ENCODE measurements around the gene RNF31. TPM values are rescaled to one million over a fixed set of nuclear protein-coding genes. Genes with fewer than 3 reads are reported as not detected.
"Not testable (repeated sequence)": the region's sequence is repeated elsewhere in the genome, so short reads cannot be mapped to it uniquely, and the experiment has no call there.

The RNF31 gene
- polyA plus RNA-seq, 2 of the 4 experiments (the other 2 are of a cell fraction): 5.7 to 20.8 TPM

GRCh38 chr14:24102357-24103048 lies 44.8 kb upstream of the RNF31 start (continued):
- TF ChIP-seq, protein P1, sequence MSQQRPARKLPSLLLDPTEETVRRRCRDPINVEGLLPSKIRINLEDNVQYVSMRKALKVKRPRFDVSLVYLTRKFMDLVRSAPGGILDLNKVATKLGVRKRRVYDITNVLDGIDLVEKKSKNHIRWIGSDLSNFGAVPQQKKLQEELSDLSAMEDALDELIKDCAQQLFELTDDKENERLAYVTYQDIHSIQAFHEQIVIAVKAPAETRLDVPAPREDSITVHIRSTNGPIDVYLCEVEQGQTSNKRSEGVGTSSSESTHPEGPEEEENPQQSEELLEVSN (IDR thresholded peaks at IDR 0.05; ENCODE audit: borderline replicate concordance, low read depth): no peak
- TF ChIP-seq ZC3H11A (IDR thresholded peaks at IDR 0.05): no peak

- ATAC-seq: no peak
- ChIA-PET CTCF (interaction anchor here (1.2 to 13.3 kb wide), 7 partner anchors 8 to 57 kb away, joined by 3 to 244 read pairs (median 5); partner anchors contain the start of genes DCAF11, IRF9, NRL and PCK2), POLR2A (interaction anchor here (1.8 to 5.6 kb wide), 2 partner anchors 9 to 11 kb away, joined by 7 to 26 read pairs; partner anchors contain the start of genes DCAF11, NRL and PCK2)
These were observed 43.8 kb upstream of the RNF31 start for GRCh38 chr14:24103451-24103850.

DNA sequence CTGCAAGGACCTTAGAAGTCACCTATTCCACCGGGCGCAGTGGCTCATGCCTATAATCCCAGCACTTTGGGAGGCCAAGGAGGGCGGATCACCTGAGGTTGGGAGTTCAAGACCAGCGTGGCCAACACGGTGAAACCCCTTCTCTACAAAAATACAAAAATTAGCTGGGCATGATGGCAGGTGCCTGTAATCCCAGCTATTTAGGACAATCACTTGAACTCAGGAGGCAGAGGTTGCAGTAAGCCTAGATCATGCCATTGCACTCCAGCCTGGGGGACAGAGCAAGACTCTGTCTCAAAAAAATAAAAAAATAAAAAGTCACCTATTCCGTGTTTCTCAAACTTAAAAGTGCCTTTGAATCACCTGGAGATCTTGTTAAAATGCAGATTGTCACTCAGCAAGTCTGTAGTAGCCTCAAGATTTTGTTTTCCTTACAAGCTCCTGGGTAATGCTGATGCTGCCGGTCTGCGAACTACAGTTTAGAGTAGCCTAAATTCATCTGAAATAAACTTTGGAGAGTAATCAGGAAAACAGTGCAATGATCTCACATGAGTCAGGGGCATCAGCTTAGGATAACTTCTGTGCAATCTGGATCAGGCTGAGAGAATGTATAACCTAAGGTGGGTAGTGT lies 41.6 kb upstream of the RNF31 start:
- ChIA-PET POLR2A (interaction anchor here (5.6 to 6.1 kb wide), 2 partner anchors 9 to 12 kb away, joined by 26 to 38 read pairs; partner anchors contain the start of genes DCAF11, NRL and PCK2), CTCF (interaction anchor here (0.6 to 13.3 kb wide), 8 partner anchors 10 to 91 kb away, joined by 3 to 244 read pairs (median 6); partner anchors contain the start of genes IRF9 and PCK2)
- WGBS (ENCODE audit: missing lambda C conversion rate): 89% methylated on average over 8 of the region's 8 CpGs
- H3K4me2 ChIP-seq; H3K27ac ChIP-seq; ATAC-seq; DNase-seq (ENCODE audit: low read depth in 1 of 2, low spot score in 1 of 2); H3K9me3 ChIP-seq; FAIRE-seq; H3K4me3 ChIP-seq; H3K4me1 ChIP-seq: not testable (repeated sequence)

More at GRCh38 chr14:24103451-24103850, 43.8 kb upstream of the RNF31 start:
- TF ChIP-seq, protein P1 (IDR thresholded peaks at IDR 0.05; ENCODE audit: borderline replicate concordance, low read depth): no peak
- TF ChIP-seq MAX (IDR thresholded peaks at IDR 0.05): no peak
- TF ChIP-seq CEBPB (IDR thresholded peaks at IDR 0.05): no peak
- no peak for TF ChIP-seq RARB (CRISPR knock-in tag; IDR thresholded peaks at IDR 0.05)
- TF ChIP-seq, protein P2, sequence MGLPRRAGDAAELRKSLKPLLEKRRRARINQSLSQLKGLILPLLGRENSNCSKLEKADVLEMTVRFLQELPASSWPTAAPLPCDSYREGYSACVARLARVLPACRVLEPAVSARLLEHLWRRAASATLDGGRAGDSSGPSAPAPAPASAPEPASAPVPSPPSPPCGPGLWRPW (IDR thresholded peaks at IDR 0.05): no peak
- TF ChIP-seq NPAS2 (CRISPR knock-in tag; IDR thresholded peaks at IDR 0.05; ENCODE audit: borderline replicate concordance): no peak
- no peak for TF ChIP-seq MAFK (IDR thresholded peaks at IDR 0.05; ENCODE audit: partially characterized antibody)
- no peak for TF ChIP-seq ZFP36 (IDR thresholded peaks at IDR 0.05; ENCODE audit: borderline replicate concordance, partially characterized antibody)
- no peak for TF ChIP-seq POLR2A (IDR thresholded peaks at IDR 0.05; ENCODE audit: low read length)
- no peak for TF ChIP-seq HOXB5 (CRISPR knock-in tag; IDR thresholded peaks at IDR 0.05)
- TF ChIP-seq, protein P3, sequence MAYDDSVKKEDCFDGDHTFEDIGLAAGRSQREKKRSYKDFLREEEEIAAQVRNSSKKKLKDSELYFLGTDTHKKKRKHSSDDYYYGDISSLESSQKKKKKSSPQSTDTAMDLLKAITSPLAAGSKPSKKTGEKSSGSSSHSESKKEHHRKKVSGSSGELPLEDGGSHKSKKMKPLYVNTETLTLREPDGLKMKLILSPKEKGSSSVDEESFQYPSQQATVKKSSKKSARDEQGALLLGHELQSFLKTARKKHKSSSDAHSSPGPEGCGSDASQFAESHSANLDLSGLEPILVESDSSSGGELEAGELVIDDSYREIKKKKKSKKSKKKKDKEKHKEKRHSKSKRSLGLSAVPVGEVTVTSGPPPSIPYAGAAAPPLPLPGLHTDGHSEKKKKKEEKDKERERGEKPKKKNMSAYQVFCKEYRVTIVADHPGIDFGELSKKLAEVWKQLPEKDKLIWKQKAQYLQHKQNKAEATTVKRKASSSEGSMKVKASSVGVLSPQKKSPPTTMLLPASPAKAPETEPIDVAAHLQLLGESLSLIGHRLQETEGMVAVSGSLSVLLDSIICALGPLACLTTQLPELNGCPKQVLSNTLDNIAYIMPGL (CRISPR knock-in tag; IDR thresholded peaks at IDR 0.05; ENCODE audit: borderline replicate concordance): no peak
- TF ChIP-seq CBX2 (IDR thresholded peaks at IDR 0.05; ENCODE audit: borderline replicate concordance, low read depth): no peak
- TF ChIP-seq, protein P4, sequence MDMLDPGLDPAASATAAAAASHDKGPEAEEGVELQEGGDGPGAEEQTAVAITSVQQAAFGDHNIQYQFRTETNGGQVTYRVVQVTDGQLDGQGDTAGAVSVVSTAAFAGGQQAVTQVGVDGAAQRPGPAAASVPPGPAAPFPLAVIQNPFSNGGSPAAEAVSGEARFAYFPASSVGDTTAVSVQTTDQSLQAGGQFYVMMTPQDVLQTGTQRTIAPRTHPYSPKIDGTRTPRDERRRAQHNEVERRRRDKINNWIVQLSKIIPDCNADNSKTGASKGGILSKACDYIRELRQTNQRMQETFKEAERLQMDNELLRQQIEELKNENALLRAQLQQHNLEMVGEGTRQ (IDR thresholded peaks at IDR 0.05): no peak
- no peak for TF ChIP-seq TP53 (CRISPR knock-in tag; IDR thresholded peaks at IDR 0.05)
- no peak for TF ChIP-seq TFCP2L1 (CRISPR knock-in tag; IDR thresholded peaks at IDR 0.05)
- TF ChIP-seq NR3C1 (IDR thresholded peaks at IDR 0.05): no peak
- no peak overlapping the region for H3K27ac ChIP-seq
- H3K4me1 ChIP-seq: peaks cover under 1% of the 10 kb centered on the region; the same call in 1 of the 3 replicates
- H3K4me2 ChIP-seq: no peak overlapping the region
- 90% methylated on average over 13 of the region's 13 CpGs for WGBS (ENCODE audit: missing lambda C conversion rate)
- FAIRE-seq: no peak
- no peak overlapping the region for H3K4me3 ChIP-seq
- no peaks in the 10 kb centered on the region for H3K9me3 ChIP-seq
- DNase-seq (ENCODE audit: low read depth in 1 of 2, low spot score in 1 of 2): no peak
